ENCODE data around the gene TULP4. TPM values are rescaled to one million over a fixed set of nuclear protein-coding genes. Genes with fewer than 3 reads are reported as not detected.

Gene TULP4
- 100 to 1,000 TPM; 129 to 170 (median 156) TPM for total RNA-seq

GRCh38 chr6:158312165-158312564 lies at the start of gene TULP4:
Gene TULP4 (plus strand): TSS chr6:158312465. CDS start chr6:158314017, 1,552 bp downstream.
- no peak for DNase-seq (ENCODE audit: extremely low spot score)
- Histone ChIP-seq H3K27ac (replicated peaks in 1 of 4) (no peak within 1 kb of the TSS), H3K36me3 (peaks cover 0 to 33% (median 18%) of the 10 kb centered on the region in 4 donors), H3K27me3 (no peaks in the 10 kb centered on the region), H3K9me3 (peaks cover 0 to 5% (median 0%) of the 10 kb centered on the region in 4 donors), H3K4me1 (peaks cover 0 to 2% (median 0%) of the 10 kb centered on the region in 4 donors), H3K4me3 (no peak within 1 kb of the TSS)
- intact Hi-C loops (cut with DNase I) = no loop called here
- no peak for TF ChIP-seq POLR2AphosphoS5 (IDR thresholded peaks at IDR 0.05)
- no peak for TF ChIP-seq POLR2A (IDR thresholded peaks at IDR 0.05; ENCODE audit: low read depth)
- no peak for TF ChIP-seq CTCF (IDR thresholded peaks at IDR 0.05)
- no peak for TF ChIP-seq EP300 (IDR thresholded peaks at IDR 0.05)
- WGBS = 74% methylated on average over 6 of the region's 6 CpGs

GRCh38 chr6:158262755-158263154 lies 49.5 kb upstream of the TULP4 start:
- 58% methylated on average over 5 of the region's 5 CpGs for WGBS

GRCh38 chr6:158264180-158264579 lies 48.1 kb upstream of the TULP4 start:
- 98% methylated on average over 10 of the region's 10 CpGs for WGBS
- no peak for TF ChIP-seq POLR2A (IDR thresholded peaks at IDR 0.05; ENCODE audit: low read depth)
- no peak for TF ChIP-seq EP300 (IDR thresholded peaks at IDR 0.05)
- no peak for TF ChIP-seq POLR2AphosphoS5 (IDR thresholded peaks at IDR 0.05)
- no peak for TF ChIP-seq CTCF (IDR thresholded peaks at IDR 0.05)

More at GRCh38 chr6:158262755-158263154, 49.5 kb upstream of the TULP4 start:
- no peak overlapping the region for H3K4me3 ChIP-seq
- H3K9me3 ChIP-seq = no peaks in the 10 kb centered on the region
- DNase-seq (ENCODE audit: extremely low spot score) = no peak
- no peaks in the 10 kb centered on the region for H3K27me3 ChIP-seq
- TF ChIP-seq POLR2AphosphoS5 (IDR thresholded peaks at IDR 0.05) (no peak), CTCF (IDR thresholded peaks at IDR 0.05) (no peak), EP300 (IDR thresholded peaks at IDR 0.05) (no peak), POLR2A (IDR thresholded peaks at IDR 0.05; ENCODE audit: low read depth) (no peak)
- peaks cover 0 to 7% (median 0%) of the 10 kb centered on the region in 4 donors for H3K4me1 ChIP-seq
- no peaks in the 10 kb centered on the region for H3K36me3 ChIP-seq
- H3K27ac ChIP-seq (replicated peaks in 1 of 4) = no peak overlapping the region
- intact Hi-C loops (cut with DNase I) = no loop called here

DNA sequence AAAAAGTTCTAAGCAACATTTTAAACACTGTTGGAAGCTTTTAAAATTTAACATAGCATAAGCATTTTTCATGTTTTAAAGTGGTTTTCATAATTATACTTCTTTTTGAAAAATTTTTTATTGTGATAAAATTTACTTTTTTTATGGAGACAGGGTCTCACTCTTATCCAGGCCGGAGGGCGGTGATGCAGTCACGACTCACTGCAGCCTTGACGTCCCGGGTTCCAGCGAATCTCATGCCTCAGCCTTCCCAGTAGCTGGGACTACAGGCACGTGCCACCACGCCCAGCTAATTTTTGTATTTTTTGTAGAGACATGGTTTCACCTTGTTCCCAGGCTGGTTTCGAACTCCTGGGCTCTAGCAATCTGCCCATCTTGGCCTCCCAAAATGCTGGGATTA lies 46.1 kb upstream of the TULP4 start:
- Histone ChIP-seq H3K27me3 (no peaks in the 10 kb centered on the region), H3K36me3 (no peaks in the 10 kb centered on the region), H3K4me1 (peaks cover 7 to 36% (median 26%) of the 10 kb centered on the region in 4 donors), H3K27ac (replicated peaks in 1 of 4) (no peak overlapping the region), H3K4me3 (no peak overlapping the region), H3K9me3 (no peaks in the 10 kb centered on the region)
- DNase-seq (ENCODE audit: extremely low spot score) = no peak
- intact Hi-C loops (cut with DNase I) = no loop called here
- TF ChIP-seq POLR2AphosphoS5 (IDR thresholded peaks at IDR 0.05) (no peak), CTCF (IDR thresholded peaks at IDR 0.05) (no peak), EP300 (IDR thresholded peaks at IDR 0.05) (no peak), POLR2A (IDR thresholded peaks at IDR 0.05; ENCODE audit: low read depth) (no peak)
- 97% methylated on average over 9 of the region's 9 CpGs for WGBS

More at GRCh38 chr6:158264180-158264579, 48.1 kb upstream of the TULP4 start:
- intact Hi-C loops (cut with DNase I) = no loop called here
- Histone ChIP-seq H3K27me3 (no peaks in the 10 kb centered on the region), H3K36me3 (no peaks in the 10 kb centered on the region), H3K4me1 (peaks cover 0 to 16% (median 6%) of the 10 kb centered on the region in 4 donors), H3K4me3 (no peak overlapping the region), H3K9me3 (no peaks in the 10 kb centered on the region), H3K27ac (replicated peaks in 1 of 4) (no peak overlapping the region)
- no peak for DNase-seq (ENCODE audit: extremely low spot score)
